Activated CD4-positive, alpha-beta T cell treated with anti-CD3 and anti-CD28 coated beads, Interleukin-2, amount 10 ng/mL, durations not matched to agents 7 days and 5 days (primary cell): ENCODE measurements around the gene LPCAT3. TPM values are rescaled to one million over a fixed set of nuclear protein-coding genes. Genes with fewer than 3 reads are reported as not detected.

Experiments
- CTCF ChIA-PET: fragments of 350-600 bp; sonication (Branson Sonifier 250); formaldehyde crosslinking; loops from one replicate; lab custom pipeline; 2021; ENCODE audit warnings: antibody characterized with exemption; lab: Charles Lee
- POLR2A ChIA-PET: fragments of 350-600 bp; sonication (Branson Sonifier 250); formaldehyde crosslinking; loops from one replicate; lab custom pipeline; 2021; ENCODE audit warnings: antibody characterized with exemption; lab: Charles Lee
- DNase-seq: peaks from one replicate; pipeline ENCODE4 v3.0.0-alpha.2; 2020
- H3K27ac Mint-ChIP-seq: one replicate; pipeline ENCODE4 v1.8.0; 2021; ENCODE audit warnings: mild to moderate bottlenecking, moderate library complexity, mixed read lengths
- H3K27me3 Mint-ChIP-seq: one replicate; pipeline ENCODE4 v1.8.0; 2021; ENCODE audit warnings: mixed read lengths
- H3K36me3 Mint-ChIP-seq: one replicate; pipeline ENCODE4 v1.8.0; 2021; ENCODE audit warnings: low read depth, mixed read lengths
- H3K4me1 Mint-ChIP-seq: one replicate; pipeline ENCODE4 v1.8.0; 2021; ENCODE audit warnings: mixed read lengths
- H3K4me3 Mint-ChIP-seq: one replicate; pipeline ENCODE4 v1.8.0; 2021; ENCODE audit warnings: mild to moderate bottlenecking, moderate library complexity, mixed read lengths
- H3K9me3 Mint-ChIP-seq: one replicate; pipeline ENCODE4 v1.8.0; 2021; ENCODE audit warnings: mixed read lengths
- total RNA-seq, 2 experiments: library from RNA; stranded (reverse); gene quantifications; one replicate each; pipeline ENCODE4 v1.2.3, GENCODE V29; 2021

The LPCAT3 gene
- total RNA-seq, 2 experiments from 2014 or later: 36.8 to 45.4 TPM

DNA sequence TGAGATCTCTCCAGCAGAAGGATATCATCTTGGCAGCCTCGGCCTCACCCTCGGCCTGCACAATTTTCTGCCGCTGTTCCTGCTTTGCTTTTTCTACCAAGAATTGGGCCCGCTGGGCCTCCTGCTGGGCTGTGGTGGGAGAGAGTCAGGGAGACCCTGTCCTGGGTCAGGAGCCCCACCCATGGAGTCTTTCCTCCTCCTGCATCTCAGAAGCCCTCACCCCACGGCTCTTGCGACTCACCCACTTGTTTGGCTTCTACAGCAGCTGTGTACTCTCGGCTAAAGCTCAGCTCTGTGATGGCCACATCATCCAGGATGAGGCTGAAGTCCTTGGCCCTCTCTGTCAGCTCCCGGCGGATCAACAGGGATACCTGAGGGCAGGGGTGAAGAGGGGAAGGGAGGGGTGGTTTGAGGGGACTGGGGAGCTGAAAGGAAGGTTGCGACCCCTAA, 50.6 kb downstream of the LPCAT3 start:
- CTCF ChIA-PET: interaction anchor here (1.1 to 2.9 kb wide), 5 partner anchors 17 to 141 kb away, joined by 3 to 17 read pairs (median 5); partner anchors contain the start of gene PTPN6
- no peaks in the 10 kb centered on the region for H3K27me3 Mint-ChIP-seq
- H3K4me3 Mint-ChIP-seq: no peak overlapping the region
- no peak overlapping the region for H3K27ac Mint-ChIP-seq
- DNase-seq: no peak
- POLR2A ChIA-PET: no interaction called here
- no peaks in the 10 kb centered on the region for H3K9me3 Mint-ChIP-seq
- H3K4me1 Mint-ChIP-seq: peaks cover 59% of the 10 kb centered on the region
- peaks cover 48% of the 10 kb centered on the region for H3K36me3 Mint-ChIP-seq

- Mint-ChIP-seq H3K36me3 (peaks cover 52% of the 10 kb centered on the region), H3K9me3 (no peaks in the 10 kb centered on the region), H3K4me3 (no peak overlapping the region), H3K27ac (no peak overlapping the region), H3K4me1 (peaks cover 59% of the 10 kb centered on the region), H3K27me3 (no peaks in the 10 kb centered on the region)
- no peak for DNase-seq
- POLR2A ChIA-PET: interaction anchor here (3.4 kb wide), 1 partner anchor 22 kb away, joined by 27 read pairs; the partner anchor contains the start of genes C12orf57 and RNU7-1
- CTCF ChIA-PET: interaction anchor here (0.9 to 13.3 kb wide), 4 partner anchors 10 to 94 kb away, joined by 4 to 388 read pairs (median 6); partner anchors contain the start of genes C12orf57, PTPN6, RNU7-1 and SPSB2
These were observed 51.9 kb downstream of the LPCAT3 start for GRCh38 chr12:6966351-6966750.

DNA sequence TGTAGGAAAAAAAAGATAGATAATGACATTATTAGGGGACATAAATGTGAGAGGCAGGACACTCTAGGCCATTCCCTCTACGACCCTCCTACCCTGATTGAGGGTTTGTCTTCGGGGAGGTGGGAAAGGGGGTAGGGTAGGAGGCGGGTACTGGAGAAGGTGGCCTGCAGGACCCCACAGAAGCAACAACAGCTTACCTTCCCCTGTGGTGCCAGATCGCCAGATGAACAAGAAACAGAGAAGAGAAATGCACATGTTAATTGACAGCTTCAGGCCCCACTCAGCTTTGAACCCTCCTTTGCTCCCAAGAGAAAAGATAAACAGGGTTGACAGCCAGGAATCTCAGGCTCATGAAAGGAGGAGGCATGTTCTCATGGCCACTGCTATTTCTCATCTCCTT, 52.6 kb downstream of the LPCAT3 start:
- no peaks in the 10 kb centered on the region for H3K9me3 Mint-ChIP-seq
- POLR2A ChIA-PET: interaction anchor here (3.4 kb wide), 1 partner anchor 21 kb away, joined by 27 read pairs; the partner anchor contains the start of genes C12orf57 and RNU7-1
- peak overlapping the region; percentile 85 for H3K27ac Mint-ChIP-seq
- H3K4me3 Mint-ChIP-seq: no peak overlapping the region
- peaks cover 63% of the 10 kb centered on the region for H3K4me1 Mint-ChIP-seq
- peaks cover 55% of the 10 kb centered on the region for H3K36me3 Mint-ChIP-seq
- DNase-seq: no peak
- no peaks in the 10 kb centered on the region for H3K27me3 Mint-ChIP-seq
- CTCF ChIA-PET: interaction anchor here (0.9 to 13.3 kb wide), 7 partner anchors 9 to 93 kb away, joined by 3 to 388 read pairs (median 5); partner anchors contain the start of genes C12orf57, PTPN6, RNU7-1 and SPSB2

GRCh38 chr12:6965026-6965661, 53.1 kb downstream of the LPCAT3 start:
- POLR2A ChIA-PET: interaction anchor here (3.4 kb wide), 1 partner anchor 21 kb away, joined by 27 read pairs; the partner anchor contains the start of genes C12orf57 and RNU7-1
- Mint-ChIP-seq H3K36me3 (peaks cover 60% of the 10 kb centered on the region), H3K4me1 (peaks cover 68% of the 10 kb centered on the region), H3K9me3 (no peaks in the 10 kb centered on the region), H3K27ac (peak overlapping the region; percentile 85), H3K27me3 (no peaks in the 10 kb centered on the region), H3K4me3 (no peak overlapping the region)
- CTCF ChIA-PET: interaction anchor here (0.6 to 13.3 kb wide), 16 partner anchors 9 to 144 kb away, joined by 3 to 388 read pairs (median 4); partner anchors contain the start of genes C12orf57, C1RL, LPCAT3 and PTPN6
- peak; percentile 91 for DNase-seq

- no peak for DNase-seq
- ChIA-PET POLR2A (interaction anchor here (3.4 kb wide), 1 partner anchor 20 kb away, joined by 27 read pairs; the partner anchor contains the start of genes C12orf57 and RNU7-1), CTCF (interaction anchor here (0.6 to 13.3 kb wide), 16 partner anchors 8 to 144 kb away, joined by 3 to 388 read pairs (median 4); partner anchors contain the start of genes C12orf57, C1RL, LPCAT3 and PTPN6)
- Mint-ChIP-seq H3K27me3 (no peaks in the 10 kb centered on the region), H3K9me3 (no peaks in the 10 kb centered on the region), H3K4me3 (no peak overlapping the region), H3K36me3 (peaks cover 56% of the 10 kb centered on the region), H3K27ac (peak overlapping the region; percentile 85), H3K4me1 (peaks cover 72% of the 10 kb centered on the region)
These were observed 53.7 kb downstream of the LPCAT3 start for GRCh38 chr12:6964605-6965025.

GRCh38 chr12:6963791-6964413, 54.4 kb downstream of the LPCAT3 start:
- POLR2A ChIA-PET: interaction anchor here (3.4 kb wide), 1 partner anchor 20 kb away, joined by 27 read pairs; the partner anchor contains the start of genes C12orf57 and RNU7-1
- H3K27ac Mint-ChIP-seq: peak overlapping the region; percentile 85

GRCh38 chr12:6963016-6963731, 55.1 kb downstream of the LPCAT3 start:
- DNase-seq: no peak
- ChIA-PET POLR2A (interaction anchor here (3.3 kb wide), 1 partner anchor 18 kb away, joined by 36 read pairs; the partner anchor contains the start of genes C12orf57 and RNU7-1), CTCF (interaction anchor here (0.6 to 13.3 kb wide), 5 partner anchors 19 to 92 kb away, joined by 3 to 388 read pairs (median 16); partner anchors contain the start of genes C12orf57, PTPN6, RNU7-1 and SPSB2)
- H3K4me1 Mint-ChIP-seq: peaks cover 74% of the 10 kb centered on the region
- no peak overlapping the region for H3K4me3 Mint-ChIP-seq
- peak overlapping the region; percentile 60 for H3K27ac Mint-ChIP-seq
- no peaks in the 10 kb centered on the region for H3K27me3 Mint-ChIP-seq
- no peaks in the 10 kb centered on the region for H3K9me3 Mint-ChIP-seq
- peaks cover 58% of the 10 kb centered on the region for H3K36me3 Mint-ChIP-seq

More at GRCh38 chr12:6963791-6964413, 54.4 kb downstream of the LPCAT3 start:
- H3K4me1 Mint-ChIP-seq: peaks cover 73% of the 10 kb centered on the region
- DNase-seq: no peak
- H3K9me3 Mint-ChIP-seq: no peaks in the 10 kb centered on the region
- CTCF ChIA-PET: interaction anchor here (0.9 to 13.3 kb wide), 7 partner anchors 7 to 93 kb away, joined by 3 to 388 read pairs (median 8); partner anchors contain the start of genes C12orf57, PTPN6, RNU7-1 and SPSB2
- peaks cover 58% of the 10 kb centered on the region for H3K36me3 Mint-ChIP-seq
- no peaks in the 10 kb centered on the region for H3K27me3 Mint-ChIP-seq
- H3K4me3 Mint-ChIP-seq: no peak overlapping the region

GRCh38 chr12:6962285-6963015, 55.8 kb downstream of the LPCAT3 start:
- H3K9me3 Mint-ChIP-seq: no peaks in the 10 kb centered on the region
- H3K27me3 Mint-ChIP-seq: no peaks in the 10 kb centered on the region
- H3K4me3 Mint-ChIP-seq: peak overlapping the region; percentile 65
- H3K4me1 Mint-ChIP-seq: peaks cover 81% of the 10 kb centered on the region
- no peak for DNase-seq
- H3K27ac Mint-ChIP-seq: peak overlapping the region; percentile 95
- ChIA-PET POLR2A (interaction anchor here (1.1 to 3.3 kb wide), 2 partner anchors 17 to 147 kb away, joined by 4 to 36 read pairs; partner anchors contain the start of genes C12orf57 and RNU7-1), CTCF (interaction anchor here (0.6 to 13.3 kb wide), 6 partner anchors 18 to 93 kb away, joined by 3 to 388 read pairs (median 12); partner anchors contain the start of genes C12orf57, PTPN6, RNU7-1 and SPSB2)
- peaks cover 61% of the 10 kb centered on the region for H3K36me3 Mint-ChIP-seq

- no peak for DNase-seq
- Mint-ChIP-seq H3K27me3 (no peaks in the 10 kb centered on the region), H3K9me3 (no peaks in the 10 kb centered on the region), H3K27ac (peak overlapping the region; percentile 95), H3K4me1 (peaks cover 87% of the 10 kb centered on the region), H3K36me3 (peaks cover 63% of the 10 kb centered on the region), H3K4me3 (peak overlapping the region; percentile 65)
- ChIA-PET POLR2A (interaction anchor here (1.1 to 3.3 kb wide), 2 partner anchors 17 to 148 kb away, joined by 4 to 36 read pairs; partner anchors contain the start of genes C12orf57 and RNU7-1), CTCF (interaction anchor here (0.6 to 13.3 kb wide), 10 partner anchors 8 to 775 kb away, joined by 3 to 388 read pairs (median 6); partner anchors contain the start of genes C12orf57, PTPN6, RNU7-1 and SPSB2)
These were observed 56.5 kb downstream of the LPCAT3 start for GRCh38 chr12:6961695-6962284.

GRCh38 chr12:6961278-6961694, 57.0 kb downstream of the LPCAT3 start:
- CTCF ChIA-PET: interaction anchor here (0.6 to 13.3 kb wide), 12 partner anchors 8 to 774 kb away, joined by 3 to 388 read pairs (median 4); partner anchors contain the start of genes C12orf57, PTPN6, RNU7-1 and SPSB2
- peaks cover 65% of the 10 kb centered on the region for H3K36me3 Mint-ChIP-seq

More at GRCh38 chr12:6961278-6961694, 57.0 kb downstream of the LPCAT3 start:
- peak overlapping the region; percentile 95 for H3K27ac Mint-ChIP-seq
- no peaks in the 10 kb centered on the region for H3K9me3 Mint-ChIP-seq
- no peaks in the 10 kb centered on the region for H3K27me3 Mint-ChIP-seq
- H3K4me1 Mint-ChIP-seq: peaks cover 90% of the 10 kb centered on the region
- H3K4me3 Mint-ChIP-seq: peak overlapping the region; percentile 65
- POLR2A ChIA-PET: interaction anchor here (1.1 to 3.3 kb wide), 2 partner anchors 16 to 148 kb away, joined by 4 to 36 read pairs; partner anchors contain the start of genes C12orf57 and RNU7-1
- DNase-seq: peak; percentile 81
